ENCODE data around the gene FBXL7. TPM values are rescaled to one million over a fixed set of nuclear protein-coding genes. Genes with fewer than 3 reads are reported as not detected.

Gene FBXL7
- total RNA-seq, 6 experiments from 2014 or later = 12.7 to 19.2 (median 16.8) TPM

DNA sequence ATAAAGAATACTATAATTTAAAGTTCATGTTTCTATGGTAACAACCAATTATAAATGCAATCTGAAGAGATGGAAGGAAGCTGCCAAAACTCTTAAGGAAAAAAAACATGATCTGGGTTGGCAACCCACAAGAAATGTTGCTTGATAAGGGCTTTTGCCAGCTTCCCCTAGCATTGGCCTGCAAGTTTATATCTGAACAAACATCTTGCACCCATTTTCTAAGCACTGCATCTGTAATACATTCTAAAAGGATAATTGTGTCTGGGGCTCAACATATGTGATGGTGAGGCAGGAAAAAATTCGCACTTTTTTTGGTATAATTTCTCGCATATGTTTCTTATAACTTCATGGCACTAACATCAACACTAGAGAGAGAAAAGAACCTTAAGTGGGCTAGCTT is 276.4 kb downstream of the FBXL7 start:
- TF ChIP-seq, protein P1, sequence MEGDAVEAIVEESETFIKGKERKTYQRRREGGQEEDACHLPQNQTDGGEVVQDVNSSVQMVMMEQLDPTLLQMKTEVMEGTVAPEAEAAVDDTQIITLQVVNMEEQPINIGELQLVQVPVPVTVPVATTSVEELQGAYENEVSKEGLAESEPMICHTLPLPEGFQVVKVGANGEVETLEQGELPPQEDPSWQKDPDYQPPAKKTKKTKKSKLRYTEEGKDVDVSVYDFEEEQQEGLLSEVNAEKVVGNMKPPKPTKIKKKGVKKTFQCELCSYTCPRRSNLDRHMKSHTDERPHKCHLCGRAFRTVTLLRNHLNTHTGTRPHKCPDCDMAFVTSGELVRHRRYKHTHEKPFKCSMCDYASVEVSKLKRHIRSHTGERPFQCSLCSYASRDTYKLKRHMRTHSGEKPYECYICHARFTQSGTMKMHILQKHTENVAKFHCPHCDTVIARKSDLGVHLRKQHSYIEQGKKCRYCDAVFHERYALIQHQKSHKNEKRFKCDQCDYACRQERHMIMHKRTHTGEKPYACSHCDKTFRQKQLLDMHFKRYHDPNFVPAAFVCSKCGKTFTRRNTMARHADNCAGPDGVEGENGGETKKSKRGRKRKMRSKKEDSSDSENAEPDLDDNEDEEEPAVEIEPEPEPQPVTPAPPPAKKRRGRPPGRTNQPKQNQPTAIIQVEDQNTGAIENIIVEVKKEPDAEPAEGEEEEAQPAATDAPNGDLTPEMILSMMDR (IDR thresholded peaks at IDR 0.05) = no peak
- DNase-seq = no peak
- H3K27me3 Mint-ChIP-seq (ENCODE audit: insufficient read depth) = no peaks in the 10 kb centered on the region; the same call in 1 of the 2 replicates
- H3K36me3 Mint-ChIP-seq (ENCODE audit: low read depth) = no peaks in the 10 kb centered on the region
- peaks cover 5% of the 10 kb centered on the region; the same call in 1 of the 2 replicates for H3K4me1 Mint-ChIP-seq (ENCODE audit: low read depth)
- H3K9me3 Mint-ChIP-seq = no peaks in the 10 kb centered on the region
- H3K4me3 Mint-ChIP-seq = no peak overlapping the region
- H3K27ac Mint-ChIP-seq = no peak overlapping the region

DNA sequence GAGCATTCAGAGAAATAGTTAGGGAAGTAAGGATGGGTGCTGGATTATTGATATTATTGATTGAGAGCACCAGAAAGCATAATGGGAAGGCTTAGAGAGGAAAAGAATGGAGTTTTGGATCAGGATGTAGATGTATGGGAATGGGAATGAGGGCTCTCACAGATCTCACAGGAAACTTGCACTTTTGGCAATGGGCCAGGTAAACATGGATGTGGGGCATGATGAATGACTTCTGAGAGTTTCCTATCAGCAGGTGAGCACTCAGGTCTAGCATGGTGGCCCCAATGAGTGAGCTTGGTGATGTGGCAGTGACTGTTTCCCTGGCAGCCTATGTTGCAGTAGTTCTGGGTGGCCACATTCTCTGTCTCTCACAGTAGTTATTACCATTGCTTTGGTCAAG is 283.8 kb downstream of the FBXL7 start:
- H3K36me3 Mint-ChIP-seq (ENCODE audit: low read depth) = no peaks in the 10 kb centered on the region
- H3K27ac Mint-ChIP-seq = no peak overlapping the region
- peaks cover 18% of the 10 kb centered on the region for H3K4me1 Mint-ChIP-seq (ENCODE audit: low read depth)
- TF ChIP-seq, protein P1 (IDR thresholded peaks at IDR 0.05) = no peak
- no peak overlapping the region for H3K4me3 Mint-ChIP-seq
- DNase-seq = no peak
- H3K27me3 Mint-ChIP-seq (ENCODE audit: insufficient read depth) = no peaks in the 10 kb centered on the region
- H3K9me3 Mint-ChIP-seq = no peaks in the 10 kb centered on the region

DNA sequence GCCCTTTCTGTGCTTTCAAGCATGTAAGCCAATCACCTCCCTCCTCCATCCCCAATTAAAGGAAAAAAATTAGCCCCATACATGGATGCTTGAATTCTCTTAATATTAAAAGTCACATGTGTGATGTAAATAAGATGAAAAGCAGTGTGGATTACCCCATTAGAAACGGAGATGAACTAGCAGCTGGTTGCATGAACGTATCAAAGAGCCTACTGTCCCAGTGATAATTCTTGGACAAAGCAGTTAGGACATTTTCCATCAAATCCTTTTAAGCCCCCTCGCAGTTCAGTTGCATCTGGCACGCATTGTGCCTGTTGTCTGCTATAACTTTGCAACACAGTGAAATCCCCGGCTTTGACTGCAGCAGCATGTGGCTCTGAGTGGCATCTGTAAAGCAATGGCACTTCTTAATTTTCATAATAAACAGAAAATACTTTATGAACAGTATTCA is 285.6 kb downstream of the FBXL7 start:
- H3K36me3 Mint-ChIP-seq (ENCODE audit: low read depth) = no peaks in the 10 kb centered on the region
- H3K4me1 Mint-ChIP-seq (ENCODE audit: low read depth) = peaks cover 33% of the 10 kb centered on the region
- no peak for DNase-seq
- no peak overlapping the region for H3K27ac Mint-ChIP-seq
- no peaks in the 10 kb centered on the region for H3K27me3 Mint-ChIP-seq (ENCODE audit: insufficient read depth)
- TF ChIP-seq, protein P1 (IDR thresholded peaks at IDR 0.05) = no peak
- H3K4me3 Mint-ChIP-seq = no peak overlapping the region
- H3K9me3 Mint-ChIP-seq = no peaks in the 10 kb centered on the region

DNA sequence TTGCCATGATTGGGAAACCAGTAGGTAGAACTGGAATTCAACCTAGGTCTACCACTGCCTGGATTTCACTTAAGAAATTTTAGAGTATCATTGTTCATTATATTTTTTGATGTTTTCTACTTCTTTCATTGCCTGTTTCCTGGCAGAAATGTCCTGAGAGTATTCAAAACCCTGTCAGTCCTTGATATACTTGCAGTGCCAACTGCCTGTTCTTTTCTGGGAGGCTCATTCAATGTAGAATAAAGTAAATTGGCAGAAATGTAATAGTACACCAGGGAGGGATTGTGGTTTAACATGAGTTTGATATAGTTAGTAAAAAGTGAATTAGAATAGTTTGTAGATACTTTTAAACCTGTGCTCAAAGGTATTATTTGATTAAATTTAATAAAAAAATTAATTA is 286.3 kb downstream of the FBXL7 start:
- DNase-seq = no peak
- H3K4me1 Mint-ChIP-seq (ENCODE audit: low read depth) = peaks cover 41% of the 10 kb centered on the region
- no peaks in the 10 kb centered on the region for H3K9me3 Mint-ChIP-seq
- H3K27ac Mint-ChIP-seq = no peak overlapping the region
- no peaks in the 10 kb centered on the region for H3K36me3 Mint-ChIP-seq (ENCODE audit: low read depth)
- TF ChIP-seq, protein P1 (IDR thresholded peaks at IDR 0.05) = no peak
- no peaks in the 10 kb centered on the region for H3K27me3 Mint-ChIP-seq (ENCODE audit: insufficient read depth)
- H3K4me3 Mint-ChIP-seq = no peak overlapping the region

DNA sequence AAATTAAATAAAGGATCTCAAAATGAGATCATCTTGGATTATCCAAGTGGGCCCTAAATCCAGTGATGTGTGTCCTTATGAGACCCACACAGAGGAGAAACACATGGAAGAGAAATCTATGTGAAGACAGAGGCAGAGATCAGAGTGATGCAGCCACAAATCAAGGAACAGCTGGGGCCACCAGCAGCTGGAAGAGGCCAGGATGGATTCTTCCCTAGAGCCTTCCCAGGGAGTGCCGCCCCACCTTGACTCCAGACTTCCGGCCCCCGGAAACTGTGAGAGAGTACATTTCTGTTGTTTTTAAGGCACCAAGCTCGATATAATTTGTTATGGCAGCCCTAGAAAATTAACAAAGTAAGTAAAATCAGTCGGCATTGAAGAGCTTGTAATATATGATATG is 286.9 kb downstream of the FBXL7 start:
- Mint-ChIP-seq H3K27ac (no peak overlapping the region), H3K4me3 (no peak overlapping the region), H3K27me3 (ENCODE audit: insufficient read depth) (no peaks in the 10 kb centered on the region), H3K36me3 (ENCODE audit: low read depth) (no peaks in the 10 kb centered on the region), H3K9me3 (no peaks in the 10 kb centered on the region), H3K4me1 (ENCODE audit: low read depth) (peaks cover 46% of the 10 kb centered on the region)
- TF ChIP-seq, protein P1 (IDR thresholded peaks at IDR 0.05) = no peak
- DNase-seq = no peak

DNA sequence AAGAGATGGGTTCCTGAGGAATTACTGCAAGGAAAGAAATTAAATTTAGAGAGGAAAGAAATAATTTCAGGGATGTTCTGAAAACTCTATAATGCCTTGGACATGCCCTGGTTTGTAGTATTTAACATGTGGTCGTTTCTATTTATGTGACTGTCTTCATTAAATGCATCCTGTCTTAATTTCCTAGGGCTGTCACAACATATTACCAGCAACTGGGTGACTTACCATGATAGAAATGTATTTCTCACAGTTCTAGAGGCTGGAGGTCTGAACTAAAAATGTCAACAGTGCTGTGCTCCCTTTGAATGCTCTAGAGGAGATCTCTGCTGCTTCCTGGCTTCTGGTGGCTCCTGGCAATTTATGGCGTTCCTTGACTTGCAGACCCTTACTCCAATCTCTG is 287.7 kb downstream of the FBXL7 start:
- peaks cover 54% of the 10 kb centered on the region for H3K4me1 Mint-ChIP-seq (ENCODE audit: low read depth)
- TF ChIP-seq, protein P1 (IDR thresholded peaks at IDR 0.05) = no peak
- no peaks in the 10 kb centered on the region for H3K36me3 Mint-ChIP-seq (ENCODE audit: low read depth)
- DNase-seq = no peak
- H3K27me3 Mint-ChIP-seq (ENCODE audit: insufficient read depth) = no peaks in the 10 kb centered on the region
- H3K4me3 Mint-ChIP-seq = no peak overlapping the region
- no peak overlapping the region for H3K27ac Mint-ChIP-seq
- H3K9me3 Mint-ChIP-seq = no peaks in the 10 kb centered on the region
